ENCODE data around the gene ARID1B. TPM values are rescaled to one million over a fixed set of nuclear protein-coding genes. Genes with fewer than 3 reads are reported as not detected.

The ARID1B gene
- total and polyA plus RNA-seq, 10 of the 15 experiments (the other 5 are each of a cell fraction or from before 2014, with no cell fraction given): 24.7 to 133 (median 54.6) TPM

DNA sequence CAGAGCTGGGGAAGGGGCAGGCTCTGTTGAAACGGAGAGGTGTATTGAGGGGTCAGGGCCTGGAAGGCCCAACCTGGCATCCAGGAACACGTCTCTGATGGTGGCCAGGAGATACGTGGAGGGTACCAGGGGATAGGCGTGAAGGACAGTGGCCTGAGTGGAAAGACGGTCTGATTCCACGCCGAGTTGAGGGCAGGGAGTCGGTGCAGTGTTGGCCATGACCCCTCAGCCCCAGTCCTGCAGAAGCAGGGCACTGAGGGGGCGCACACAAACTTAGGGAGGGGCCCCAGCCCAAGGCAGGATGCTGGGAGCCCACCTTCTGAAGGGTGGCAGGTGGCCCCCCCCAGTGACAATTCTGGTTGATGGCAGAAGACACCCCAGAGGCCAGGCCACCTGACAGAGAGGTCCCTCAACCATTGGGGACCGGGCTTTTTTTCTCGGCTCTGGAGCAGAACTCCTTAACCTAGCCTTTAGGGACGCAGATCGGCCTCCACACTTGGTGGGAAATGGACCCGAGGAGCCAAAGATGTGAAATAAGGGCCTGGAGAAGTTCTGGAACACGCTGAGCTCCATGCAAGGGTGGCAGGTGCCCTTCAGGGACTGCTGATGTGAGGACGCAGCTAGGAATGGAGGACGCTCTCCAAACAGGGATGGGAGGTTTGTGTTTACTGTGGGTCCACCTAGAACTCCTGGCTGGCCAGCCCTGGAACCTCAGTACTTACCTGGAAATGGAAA is 455.1 kb downstream of the ARID1B start:
- H3K4me2 ChIP-seq (ENCODE audit: control insufficient read depth, insufficient read depth): no peak overlapping the region
- ChIA-PET RAD21 (ENCODE audit: unreplicated experiment) (interaction anchor here (1.7 kb wide), 1 partner anchor 43 kb away, joined by 5 read pairs; no protein-coding TSS in a partner anchor), SMC1A (ENCODE audit: uncharacterized antibody, unreplicated experiment) (interaction anchor here (1.2 kb wide), 1 partner anchor 9 kb away, joined by 4 read pairs; no protein-coding TSS in a partner anchor), CTCF (no interaction called here), POLR2A (no interaction called here)
- H3K27ac ChIP-seq (ENCODE audit: control insufficient read depth, insufficient read depth): no peak overlapping the region
- intact Hi-C loops (cut with micrococcal nuclease; ENCODE audit: unreplicated experiment): no loop called here
- H3K79me2 ChIP-seq (ENCODE audit: control insufficient read depth, insufficient read depth, low read length): no peaks in the 10 kb centered on the region
- no peak overlapping the region for H3K4me3 ChIP-seq
- WGBS (ENCODE audit: insufficient coverage, insufficient replicate concordance, low lambda C conversion rate, missing lambda C conversion rate): 36% methylated on average over 17 of the region's 17 CpGs
- no TSS peak for BruUV-seq (replicated peaks)
- no peaks in the 10 kb centered on the region for H3K4me1 ChIP-seq (ENCODE audit: control insufficient read depth, insufficient read depth, low read length)
- H2AFZ ChIP-seq (ENCODE audit: control insufficient read depth, low read depth, low read length): no peak overlapping the region
- DNase-seq (ENCODE audit: low read depth, low spot score) (no peak), FAIRE-seq (no peak), ATAC-seq (no peak)
- in situ Hi-C loops (cut with MboI): no loop called here
- H4K20me1 ChIP-seq (ENCODE audit: control insufficient read depth, insufficient read depth): no peaks in the 10 kb centered on the region
- no peak overlapping the region for H3K9ac ChIP-seq (ENCODE audit: control insufficient read depth, insufficient read depth, low read length)
- peaks cover 10 to 16% of the 10 kb centered on the region in 2 experiments for H3K27me3 ChIP-seq (replicated peaks in 1 of 2; ENCODE audit: control insufficient read depth in 2 of 2, insufficient read depth in 2 of 2, low read length in 1 of 2)
- no peaks in the 10 kb centered on the region for H3K36me3 ChIP-seq (ENCODE audit: control insufficient read depth in 2 of 2, insufficient read depth in 2 of 2, low read length in 1 of 2)
- H3K9me3 ChIP-seq (replicated peaks; ENCODE audit: control insufficient read depth, insufficient read depth, low read length): no peaks in the 10 kb centered on the region
- TF ChIP-seq ELK1 (IDR thresholded peaks at IDR 0.05; ENCODE audit: low read depth, low read length) (no peak), ZNF274 (IDR thresholded peaks at IDR 0.05; ENCODE audit: insufficient read depth, insufficient read length) (no peak), ATF3 (IDR thresholded peaks at IDR 0.05; ENCODE audit: borderline replicate concordance, extremely low read depth, low read depth, low read length) (no peak), SMARCA5 (IDR thresholded peaks at IDR 0.05) (no peak), BACH1 (IDR thresholded peaks at IDR 0.05; ENCODE audit: borderline replicate concordance) (no peak), FOXK2 (IDR thresholded peaks at IDR 0.05) (no peak)

Data from GM12878 (cell line).